CD4-positive, alpha-beta T cell treated with Interleukin-10 for 1 hour (primary cell): ENCODE data around the gene GALNT18.

Source experiments
- DNase-seq: peaks from one replicate; pipeline ENCODE4 v3.0.0-alpha.2; 2020

GALNT18 gene

DNA sequence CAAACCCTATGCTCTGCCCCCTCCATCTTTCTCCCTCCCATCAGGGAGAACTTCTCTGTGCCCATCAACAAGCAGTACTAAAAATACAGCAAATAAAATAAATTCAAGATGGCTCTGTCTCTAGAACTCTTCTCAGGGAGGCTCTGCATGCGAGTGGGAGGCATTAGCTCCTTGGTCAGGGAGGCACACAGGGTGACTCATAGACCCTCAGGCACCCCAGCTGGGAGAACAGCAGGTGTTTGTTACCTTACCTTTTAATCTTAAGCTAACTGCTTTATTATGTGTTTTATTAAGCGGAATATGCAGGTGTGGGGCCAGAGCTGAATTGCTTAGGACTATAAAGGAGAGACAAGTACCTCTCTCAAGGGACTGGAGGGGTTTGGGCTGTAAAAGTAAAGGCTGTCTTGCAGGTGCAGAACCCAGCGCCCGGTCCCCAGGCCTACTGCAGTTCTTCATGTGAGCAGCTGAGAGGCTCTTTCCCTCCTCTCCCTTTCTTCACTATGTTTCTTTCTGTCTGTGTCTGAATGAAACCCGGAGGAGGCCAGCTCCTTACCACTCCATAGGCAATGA is 289.6 kb downstream of the GALNT18 start:
- no peak for DNase-seq

DNA sequence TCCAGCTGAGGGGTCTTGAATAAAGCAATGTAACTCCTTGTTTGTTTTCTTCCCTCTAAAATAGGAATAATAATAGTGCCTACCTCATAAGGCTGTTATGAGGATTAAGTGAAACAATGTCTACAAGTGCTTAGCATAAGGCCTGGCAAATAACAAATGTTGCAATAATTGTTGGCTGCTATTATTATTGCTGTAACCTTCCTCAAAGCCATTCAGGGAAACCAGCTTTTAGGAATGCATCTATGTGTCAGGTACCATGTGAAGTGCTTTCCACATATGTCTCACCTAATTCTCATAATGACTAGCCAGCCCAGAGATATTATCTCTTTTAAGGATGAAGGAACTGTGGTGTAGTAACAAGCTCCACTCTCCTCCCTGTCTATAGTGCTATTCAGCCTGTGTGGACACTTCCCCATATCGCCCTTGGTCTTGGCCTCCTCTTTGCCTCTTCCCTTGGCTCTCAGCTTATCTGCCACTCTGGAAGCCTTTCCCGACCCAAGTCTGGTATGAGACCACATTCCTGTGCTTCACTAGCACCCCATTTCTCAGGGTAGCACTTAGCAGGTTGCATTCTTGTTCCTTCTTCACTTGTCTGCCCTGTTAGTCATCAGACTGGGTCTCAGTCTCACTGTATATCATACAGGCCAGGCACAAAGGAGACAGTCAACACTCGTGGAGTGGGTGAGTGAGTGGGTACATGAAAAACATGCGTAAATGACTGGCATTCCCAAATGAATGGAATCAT is 292.6 kb downstream of the GALNT18 start:
- DNase-seq: no peak

DNA sequence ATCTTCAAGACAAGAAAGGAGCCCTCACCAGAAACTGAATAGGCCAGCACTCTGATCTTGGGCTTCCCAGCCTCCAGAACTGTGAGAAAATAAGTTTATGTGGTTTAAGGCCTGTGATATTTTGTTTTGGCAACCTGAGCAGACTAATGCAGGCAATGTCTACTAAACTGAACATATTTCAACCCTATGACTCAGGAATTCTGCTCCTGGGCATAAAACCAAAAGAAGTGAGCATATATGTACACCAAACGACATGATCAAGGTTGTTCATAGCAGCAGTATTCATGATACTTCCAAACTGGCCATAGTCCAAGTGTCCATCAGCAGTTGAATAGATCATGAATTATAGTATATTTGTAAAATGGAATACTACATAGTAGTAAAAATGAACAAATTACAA is 297.7 kb downstream of the GALNT18 start:
- no peak for DNase-seq

DNA sequence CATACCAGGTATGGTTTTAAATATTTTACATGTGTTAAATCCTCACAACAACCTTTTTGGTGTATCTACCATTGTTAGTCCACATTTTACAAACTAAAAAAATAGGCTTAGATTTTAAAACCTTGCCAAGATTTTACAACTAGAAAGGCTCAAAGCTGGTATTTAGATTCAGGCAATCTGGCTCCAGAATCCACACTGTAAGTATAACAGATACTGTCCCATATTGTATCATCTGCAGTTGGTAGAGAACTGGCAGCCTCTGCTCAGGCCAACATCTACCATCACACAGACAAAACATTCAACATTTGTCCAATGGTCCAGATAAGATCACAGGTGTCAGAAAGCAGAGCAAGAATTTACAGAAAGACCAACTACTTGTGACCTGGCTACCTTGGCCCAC is 299.7 kb downstream of the GALNT18 start:
- DNase-seq: no peak

DNA sequence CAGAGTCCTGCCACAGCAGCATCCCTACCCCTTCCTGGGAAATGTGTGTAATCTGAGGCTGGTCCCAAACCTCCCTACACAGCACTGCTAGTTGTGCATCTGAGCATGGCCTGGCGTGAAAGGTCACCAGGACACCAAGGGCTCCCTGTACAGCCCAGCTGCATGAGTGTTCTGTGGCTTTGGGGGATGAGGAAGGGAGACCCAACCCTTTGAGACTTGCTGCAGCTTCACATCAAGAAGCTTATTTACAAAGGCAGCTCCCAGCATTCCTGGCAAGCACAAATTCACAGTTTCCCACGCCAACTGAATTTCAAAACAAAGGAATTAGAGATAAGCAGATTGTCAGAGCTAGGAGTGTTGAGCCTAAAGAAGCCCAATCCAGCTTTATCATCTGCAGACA is 301.0 kb downstream of the GALNT18 start:
- DNase-seq: no peak

DNA sequence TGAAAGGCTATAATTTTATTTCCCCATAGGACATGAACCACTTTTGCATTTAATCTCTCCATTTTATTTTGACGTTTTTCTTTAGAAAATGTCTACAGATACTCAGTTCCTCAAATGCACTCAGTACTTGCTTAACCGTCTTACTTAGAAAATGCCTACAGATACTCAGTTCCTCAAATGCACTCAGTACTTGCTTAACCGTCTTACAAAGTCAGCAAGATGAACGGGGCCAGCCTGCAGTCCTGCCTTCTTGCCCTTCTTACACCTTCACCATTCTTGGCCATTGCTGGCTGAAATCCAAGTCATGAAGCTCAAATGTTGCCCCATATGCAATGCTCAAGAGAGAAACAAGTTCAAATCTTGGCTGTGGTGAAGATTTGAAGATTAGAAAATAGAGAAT is 302.8 kb downstream of the GALNT18 start:
- no peak for DNase-seq

DNA sequence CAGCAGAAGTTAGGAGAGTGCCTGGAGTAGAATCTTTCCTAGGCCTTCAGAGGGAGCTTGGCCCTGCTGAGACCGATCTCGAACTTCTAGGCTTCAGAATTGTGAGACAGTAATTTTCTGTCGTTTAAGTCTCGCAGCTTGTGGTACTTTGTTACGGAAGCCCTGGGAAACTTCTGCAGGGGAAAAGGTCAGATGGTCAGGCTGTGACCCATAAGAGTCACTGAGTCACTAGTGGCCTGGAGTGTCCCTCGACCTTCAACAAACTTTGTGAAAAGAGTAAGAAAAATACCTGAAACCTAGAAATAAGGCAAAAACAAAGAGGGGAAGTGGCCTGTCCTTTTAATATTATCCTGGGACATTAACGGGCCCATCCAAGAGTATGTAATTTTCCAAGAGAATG is 303.3 kb downstream of the GALNT18 start:
- DNase-seq: no peak

DNA sequence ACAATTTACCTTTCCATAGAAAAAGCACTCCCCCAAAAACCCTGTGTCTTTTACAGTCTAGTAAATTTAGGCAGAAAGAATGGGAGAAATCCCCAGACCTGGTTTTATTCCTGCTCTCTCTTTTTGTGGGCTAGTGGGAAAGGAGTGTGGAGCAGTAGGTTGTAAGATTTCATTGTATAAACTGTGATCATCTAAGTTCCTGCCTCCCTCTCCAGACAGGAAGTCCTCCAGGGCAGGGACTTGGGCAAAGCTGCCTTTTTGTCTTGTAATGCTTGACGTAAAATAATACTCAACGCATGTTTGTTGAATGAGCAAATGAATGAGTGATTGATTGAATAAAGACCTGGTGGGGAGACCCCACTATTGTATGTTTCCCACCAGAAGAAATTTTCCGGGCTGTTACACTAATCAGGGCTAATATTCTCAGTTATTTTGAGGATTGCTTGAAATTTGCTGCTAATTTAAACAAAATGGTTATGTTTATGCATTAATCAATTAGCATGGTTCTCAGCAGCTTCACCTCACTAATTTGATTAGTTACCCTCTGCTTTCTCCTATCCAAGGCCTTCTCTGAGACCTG is 305.1 kb downstream of the GALNT18 start:
- no peak for DNase-seq

DNA sequence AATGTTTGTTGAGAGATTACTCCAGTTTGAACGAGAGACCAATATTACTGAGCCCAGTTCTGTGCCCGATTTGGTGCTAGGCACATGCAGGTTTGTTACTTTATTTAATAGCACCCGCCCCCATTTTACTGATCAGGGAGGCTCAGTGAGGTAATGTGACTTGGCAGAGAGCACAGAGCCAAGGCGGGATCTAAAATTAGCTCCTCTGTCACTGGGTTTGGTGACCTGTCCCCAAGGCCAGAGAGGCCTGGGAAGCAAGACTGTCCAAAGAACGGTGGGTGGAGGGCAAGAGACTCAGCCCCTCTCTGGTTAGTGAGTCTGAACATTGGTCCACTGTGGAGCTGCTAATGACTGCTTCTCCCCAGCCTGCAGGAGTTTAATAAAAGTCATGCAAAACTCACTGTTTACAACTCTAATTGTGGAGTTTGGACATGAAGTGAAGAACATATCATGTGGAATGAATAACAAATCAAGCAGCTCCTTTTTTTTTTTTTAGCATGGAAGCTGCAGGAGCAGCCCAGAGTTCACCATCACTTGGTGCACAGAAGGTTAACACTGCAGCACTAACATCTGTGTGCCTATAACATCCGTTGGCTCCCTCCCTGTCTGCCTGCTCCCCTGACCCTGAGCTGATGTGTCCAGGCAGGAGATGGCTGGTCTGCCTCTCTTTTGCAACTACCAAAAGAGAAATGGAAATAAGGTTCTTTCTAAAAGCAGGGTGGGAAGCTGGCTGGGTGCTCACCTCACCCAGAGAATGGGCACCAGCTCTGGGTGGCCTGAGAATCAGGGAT is 307.7 kb downstream of the GALNT18 start:
- DNase-seq: no peak

DNA sequence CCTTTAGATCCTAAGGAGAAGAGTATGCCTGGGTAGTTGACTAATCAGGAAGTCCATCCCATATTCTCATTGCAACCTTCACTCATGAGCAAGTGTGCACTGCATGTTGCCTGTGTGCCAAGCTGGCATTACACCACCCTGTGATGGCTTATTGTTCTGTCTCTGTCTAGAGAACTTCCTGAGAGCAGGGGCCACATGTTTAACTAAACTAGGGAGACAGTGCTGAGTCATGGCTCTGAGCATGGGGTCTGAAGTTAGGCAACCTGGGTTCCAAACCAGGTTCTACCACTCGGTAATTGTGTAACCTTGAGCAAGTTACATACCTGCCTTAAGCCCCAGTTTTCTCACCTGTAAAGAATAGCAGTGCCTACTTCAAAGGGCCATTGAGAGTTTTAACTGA is 308.4 kb downstream of the GALNT18 start:
- DNase-seq: no peak

DNA sequence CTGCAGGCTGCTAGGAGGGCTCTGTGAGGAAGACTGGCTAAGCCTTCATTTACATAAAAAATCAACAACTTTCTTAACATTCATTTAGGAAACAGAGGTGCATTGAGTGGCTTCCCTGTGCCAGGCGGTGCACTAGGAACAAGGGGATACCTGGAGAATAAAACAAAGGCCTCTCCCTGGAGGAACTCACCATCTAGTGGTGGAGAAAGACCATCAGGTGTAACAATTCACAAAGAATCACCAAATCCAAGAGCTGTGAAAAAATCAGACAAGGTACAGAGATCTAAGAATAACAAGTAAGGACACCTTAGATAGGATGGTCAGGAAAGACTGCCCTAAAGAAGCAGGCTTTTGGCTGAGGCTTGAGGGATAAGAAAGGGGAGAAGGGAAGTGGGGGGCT is 309.1 kb downstream of the GALNT18 start:
- DNase-seq: no peak

DNA sequence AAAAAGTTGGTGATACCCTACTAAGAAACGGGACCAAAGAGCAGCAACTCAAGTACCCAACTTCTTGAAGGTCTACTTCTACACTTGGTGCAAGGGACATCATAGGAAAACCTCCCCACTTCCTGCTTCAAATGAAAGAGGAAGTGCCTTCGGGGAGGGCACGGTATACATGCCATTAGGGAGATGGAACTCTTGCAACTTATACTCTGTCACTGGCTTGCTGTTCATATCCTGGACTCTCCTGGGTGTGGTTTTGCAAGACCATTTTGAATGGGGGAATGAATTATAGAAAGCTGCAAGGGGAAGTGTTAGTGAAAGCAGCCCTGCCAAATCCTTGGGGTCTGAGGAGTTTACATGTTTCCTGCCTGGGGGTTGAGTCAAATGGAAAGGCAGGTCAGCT is 310.6 kb downstream of the GALNT18 start:
- DNase-seq: no peak

DNA sequence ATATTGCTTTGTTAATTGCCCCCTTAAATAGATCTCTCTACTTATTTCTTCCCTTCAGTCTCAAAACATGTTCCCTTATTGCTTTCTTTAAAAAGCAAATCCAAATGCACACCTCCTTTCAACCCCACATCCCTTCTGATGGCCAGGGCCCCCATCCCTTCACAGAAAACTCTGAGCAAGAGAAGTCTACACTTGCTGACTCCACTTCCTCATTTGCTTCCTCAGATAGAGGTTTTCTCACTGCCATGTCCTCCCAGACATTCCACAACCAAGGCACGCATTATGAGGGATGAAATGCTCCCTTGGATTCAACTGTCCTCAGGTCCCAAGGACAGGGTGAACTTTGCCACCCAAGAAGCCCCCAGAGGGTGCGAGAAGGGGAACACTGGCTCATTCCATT is 311.9 kb downstream of the GALNT18 start:
- no peak for DNase-seq

DNA sequence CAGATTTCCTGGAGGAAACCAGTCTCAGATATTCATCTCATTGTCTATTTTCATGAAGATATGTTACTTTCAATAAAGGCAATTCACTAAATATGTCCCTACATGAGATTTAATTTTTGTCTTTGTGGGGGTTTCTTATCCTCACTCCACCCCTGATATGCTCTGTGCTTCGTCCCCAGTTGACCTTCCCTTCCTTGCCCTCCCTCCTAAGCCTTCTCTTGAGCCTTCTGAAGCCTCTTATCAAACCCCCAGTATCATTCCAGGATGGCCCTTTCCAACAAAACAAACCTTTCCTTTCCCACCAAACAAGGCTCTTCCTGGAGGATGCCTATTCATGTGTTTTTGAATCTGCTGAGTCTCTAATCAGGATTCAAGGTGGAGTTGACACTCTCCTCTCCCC is 313.6 kb downstream of the GALNT18 start:
- no peak for DNase-seq

DNA sequence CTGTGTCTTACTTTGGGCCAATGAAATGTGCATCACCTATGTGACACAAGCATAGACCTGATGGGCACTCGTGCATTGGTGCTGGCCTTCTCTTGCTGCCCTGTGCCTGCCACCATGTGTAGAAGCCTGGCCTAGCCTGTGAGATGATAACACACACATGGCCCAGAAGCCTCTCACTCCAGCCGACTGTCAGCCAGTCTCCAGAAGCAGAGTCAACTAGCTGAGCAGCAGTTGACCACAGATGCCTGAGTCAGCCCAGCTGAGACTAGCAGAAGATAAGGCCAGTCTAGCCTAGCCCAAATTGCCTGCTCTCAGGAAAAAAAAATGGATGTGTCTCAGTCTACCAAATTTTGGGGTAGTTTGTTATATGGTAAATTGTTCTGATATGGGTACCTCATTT is 314.9 kb downstream of the GALNT18 start:
- DNase-seq: no peak

DNA sequence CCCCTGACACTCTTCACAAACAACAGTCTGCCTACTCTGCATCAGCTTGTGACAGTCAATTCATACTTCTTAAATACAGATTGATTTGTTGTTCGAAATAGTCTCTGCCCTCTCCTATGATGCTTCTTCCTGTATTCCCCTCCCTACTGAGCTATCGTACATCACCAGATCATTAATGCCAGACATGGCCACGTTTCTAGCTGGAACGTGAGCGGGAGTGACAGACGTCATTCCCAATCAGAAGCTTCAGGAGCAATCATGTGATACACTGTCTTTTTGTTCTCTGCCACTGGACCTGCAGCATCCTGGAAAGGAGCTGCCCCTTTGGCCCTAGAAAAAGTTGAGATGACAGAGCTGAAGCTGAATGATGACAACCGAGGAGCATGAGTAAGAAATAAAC is 317.3 kb downstream of the GALNT18 start:
- no peak for DNase-seq

DNA sequence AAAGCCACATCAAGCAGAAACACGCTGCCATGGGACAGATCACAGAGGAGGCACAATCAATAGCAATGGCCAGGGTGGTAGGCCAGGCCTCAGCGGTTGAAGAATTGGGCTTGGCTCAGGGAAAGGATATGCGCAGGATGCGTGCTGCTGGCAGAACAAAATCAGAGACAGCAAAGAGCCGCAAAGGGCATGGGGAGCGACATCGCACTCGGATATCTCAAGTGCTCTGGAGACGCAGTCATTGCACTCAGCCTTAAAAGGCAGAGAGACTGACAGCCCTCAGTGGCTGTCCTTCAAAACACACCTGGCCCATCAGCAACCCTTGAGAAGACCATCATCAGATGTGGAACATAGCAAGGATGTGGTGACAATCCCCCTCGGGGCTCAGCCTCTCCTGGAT is 319.2 kb downstream of the GALNT18 start:
- no peak for DNase-seq

DNA sequence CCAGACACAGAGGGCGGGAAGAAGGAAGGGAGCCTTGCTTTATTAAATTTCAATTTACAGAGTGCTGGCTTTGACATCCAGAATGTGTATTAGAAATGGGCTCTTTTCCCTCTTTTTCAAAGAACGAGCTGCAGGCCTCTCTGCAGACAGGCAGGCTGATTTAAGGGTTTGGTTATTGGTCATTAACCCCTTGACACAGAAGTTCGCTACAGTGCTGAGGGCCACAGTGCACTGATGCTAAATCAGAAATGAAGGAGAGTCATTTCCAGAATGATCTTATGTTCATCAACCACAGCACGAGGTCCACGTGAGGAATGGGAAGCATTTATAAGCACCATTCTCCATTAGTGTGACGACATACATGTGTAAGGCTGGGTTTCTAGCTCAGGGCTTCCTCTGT is 320.6 kb downstream of the GALNT18 start:
- no peak for DNase-seq

DNA sequence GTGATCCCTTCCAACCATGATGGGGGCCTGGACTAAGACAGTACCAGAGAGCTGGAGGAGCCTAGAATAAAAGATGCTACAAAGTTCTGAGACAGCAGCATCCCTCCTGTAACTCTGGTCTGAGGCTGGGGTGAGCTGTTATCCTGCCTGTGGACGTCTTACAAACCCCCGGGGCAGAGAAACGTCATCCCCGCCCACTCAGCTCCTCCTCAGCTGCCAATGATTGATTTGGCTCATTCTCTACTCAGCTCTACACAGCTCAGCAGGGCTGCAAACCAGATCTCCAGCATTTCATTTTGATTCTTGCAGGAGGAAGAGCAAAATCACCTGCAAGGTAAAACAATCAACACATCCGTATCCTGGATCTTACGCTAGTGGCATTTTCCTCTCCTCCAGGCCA is 324.2 kb downstream of the GALNT18 start:
- DNase-seq: no peak

DNA sequence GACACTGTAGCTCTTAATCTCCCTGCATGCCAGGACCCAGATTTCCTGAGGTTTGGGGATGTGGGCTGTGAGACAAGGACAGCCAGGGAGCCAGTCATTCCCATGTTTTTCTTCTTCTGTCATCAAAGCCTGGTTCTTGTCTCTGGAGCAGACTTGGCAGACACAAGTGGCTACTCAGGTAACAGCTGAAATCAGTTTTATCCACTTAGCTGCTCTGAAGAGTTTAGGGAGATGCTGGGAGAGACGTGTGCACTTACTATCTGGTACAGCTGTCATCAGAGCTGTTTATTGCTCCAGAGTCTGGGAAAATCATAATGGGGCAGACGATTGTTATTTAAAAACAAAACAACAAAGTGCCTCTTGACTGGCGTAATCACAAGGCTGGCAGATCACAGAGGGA is 325.4 kb downstream of the GALNT18 start:
- no peak for DNase-seq

DNA sequence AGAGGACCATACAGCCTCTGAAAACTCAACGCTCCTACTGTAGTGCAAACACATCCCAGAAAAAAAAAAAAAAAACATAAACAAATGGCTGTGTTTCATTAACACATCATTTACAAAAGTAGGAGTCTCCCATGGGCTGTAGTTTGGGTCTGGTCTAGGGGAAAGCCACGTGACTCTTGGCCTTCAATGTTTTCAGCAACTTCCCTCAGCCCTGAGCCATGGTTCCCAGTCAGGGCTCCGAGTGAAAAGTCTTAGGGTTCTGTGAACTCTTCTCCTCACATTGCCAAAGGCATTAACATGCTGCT is 327.3 kb downstream of the GALNT18 start:
- DNase-seq: no peak

DNA sequence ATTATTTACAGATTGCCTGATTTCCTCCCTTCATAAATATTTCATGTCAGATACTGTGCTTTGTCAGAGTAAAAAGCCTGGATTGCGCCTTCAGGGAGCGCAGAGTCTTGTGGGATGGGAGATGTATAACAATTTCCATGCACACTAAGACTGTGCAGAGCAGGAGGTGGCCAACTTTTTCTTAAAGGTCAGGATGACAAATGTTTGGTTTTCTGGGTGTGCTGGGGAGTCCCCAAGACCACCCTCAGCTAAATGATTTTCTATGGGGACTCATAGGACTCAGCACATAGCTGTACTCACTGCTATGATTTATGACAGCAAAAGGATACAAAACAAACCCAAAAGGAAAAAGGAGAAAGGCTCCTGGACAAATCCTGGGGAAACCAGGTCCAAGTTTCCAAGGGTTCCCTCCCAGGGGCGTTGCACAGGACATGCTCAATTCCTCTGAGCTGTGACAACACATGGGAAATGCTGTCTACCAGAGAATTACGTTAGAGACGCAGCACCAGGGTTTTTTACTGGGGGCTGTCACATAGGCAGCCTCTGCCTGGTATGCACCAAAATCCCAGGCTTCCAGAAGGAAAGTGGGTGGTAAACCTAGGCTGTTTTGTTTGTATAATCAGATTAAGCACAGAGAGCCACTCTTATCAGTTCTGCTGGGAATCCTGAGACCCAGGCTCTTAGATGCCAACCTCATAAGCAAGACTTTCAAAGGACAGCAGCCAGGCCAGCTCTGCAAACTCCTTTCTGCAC is 327.8 kb downstream of the GALNT18 start:
- DNase-seq: no peak

DNA sequence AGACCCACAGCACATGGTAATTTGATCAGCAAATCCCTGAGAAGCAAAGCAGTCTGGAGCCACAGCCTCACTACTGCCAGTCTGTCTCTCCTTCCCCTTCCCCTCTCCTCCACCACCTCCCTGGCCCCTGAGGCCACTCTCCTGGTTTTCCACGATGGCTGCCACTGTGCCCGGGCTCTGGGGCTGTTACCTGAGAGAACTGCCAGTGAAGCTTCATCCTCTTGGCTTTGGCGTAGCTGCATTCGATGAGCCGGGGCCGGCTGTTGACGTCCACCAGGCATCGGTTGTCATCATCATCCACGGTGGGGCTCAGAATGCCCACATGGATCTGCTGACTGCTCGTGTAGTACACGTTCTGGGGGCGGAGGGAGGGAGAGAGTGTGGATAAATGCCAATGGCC is 329.0 kb downstream of the GALNT18 start:
- DNase-seq: no peak
